ENCODE measurements around the gene TRPM4.
"Not testable (repeated sequence)": the region's sequence is repeated elsewhere in the genome, so short reads cannot be mapped to it uniquely, and the experiment has no call there.

Gene TRPM4

GRCh38 chr19:49140951-49141350 is 16.6 kb upstream of the TRPM4 start:
- Histone ChIP-seq H3K4me1 (no peaks in the 10 kb centered on the region), H3K27me3 (ENCODE audit: control insufficient read depth, insufficient read depth, low read length) (no peaks in the 10 kb centered on the region), H2AFZ (no peak overlapping the region), H3K27ac (no peak overlapping the region), H3K4me2 (ENCODE audit: low read length) (no peak overlapping the region), H3K9ac (no peak overlapping the region), H3K4me3 (ENCODE audit: low read depth, low read length) (no peak overlapping the region), H3K36me3 (ENCODE audit: control insufficient read depth, insufficient read depth, low read length) (no peaks in the 10 kb centered on the region), H3K9me3 (ENCODE audit: control insufficient read depth, low read length) (no peaks in the 10 kb centered on the region), H3K79me2 (no peaks in the 10 kb centered on the region)
- no peak for TF ChIP-seq CTCF (IDR thresholded peaks at IDR 0.05)

- no peak overlapping the region for H3K4me2 ChIP-seq (ENCODE audit: low read length)
- H3K36me3 ChIP-seq (ENCODE audit: control insufficient read depth, insufficient read depth, low read length): no peaks in the 10 kb centered on the region
- no peaks in the 10 kb centered on the region for H3K79me2 ChIP-seq
- H3K4me1 ChIP-seq: peaks cover 3% of the 10 kb centered on the region
- H3K27me3 ChIP-seq (ENCODE audit: control insufficient read depth, insufficient read depth, low read length): no peaks in the 10 kb centered on the region
- no peak overlapping the region for H3K4me3 ChIP-seq (ENCODE audit: low read depth, low read length)
- no peaks in the 10 kb centered on the region for H3K9me3 ChIP-seq (ENCODE audit: control insufficient read depth, low read length)
- no peak overlapping the region for H2AFZ ChIP-seq
- no peak for TF ChIP-seq CTCF (IDR thresholded peaks at IDR 0.05)
- H3K27ac ChIP-seq: no peak overlapping the region
- no peak overlapping the region for H3K9ac ChIP-seq
Observed at GRCh38 chr19:49141352-49141751, 16.2 kb upstream of the TRPM4 start.

DNA sequence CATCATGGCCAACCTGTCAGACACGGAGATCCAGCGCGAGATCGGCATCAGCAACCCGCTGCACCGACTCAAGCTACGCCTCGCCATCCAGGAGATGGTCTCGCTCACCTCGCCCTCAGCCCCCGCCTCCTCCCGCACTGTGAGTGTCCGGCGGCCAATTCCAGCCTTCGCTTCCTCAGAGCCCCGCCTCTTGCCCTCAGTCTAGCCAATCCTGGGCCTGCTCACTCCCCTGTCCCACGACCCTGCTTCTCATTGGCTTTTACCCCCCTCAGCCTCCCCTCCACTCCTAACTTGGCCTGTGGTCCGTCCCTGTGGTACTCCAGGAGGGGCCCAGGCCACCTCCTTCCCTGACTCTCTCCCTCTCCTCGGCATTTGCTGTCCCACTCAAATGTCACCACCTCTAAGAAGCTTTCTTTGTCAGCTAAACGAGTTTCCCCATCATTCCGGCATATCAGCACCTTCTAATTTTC is 14.7 kb upstream of the TRPM4 start:
- H3K4me3 ChIP-seq (ENCODE audit: low read depth, low read length): peak overlapping the region; percentile 95
- TF ChIP-seq CTCF (IDR thresholded peaks at IDR 0.05): no peak

GRCh38 chr19:49145573-49146407 is 11.8 kb upstream of the TRPM4 start:
- Histone ChIP-seq H3K27ac (no peak overlapping the region), H3K27me3 (ENCODE audit: control insufficient read depth, insufficient read depth, low read length) (no peaks in the 10 kb centered on the region), H3K79me2 (no peaks in the 10 kb centered on the region), H3K36me3 (ENCODE audit: control insufficient read depth, insufficient read depth, low read length) (no peaks in the 10 kb centered on the region), H3K4me2 (ENCODE audit: low read length) (peak overlapping the region; percentile 33), H3K9ac (no peak overlapping the region), H3K4me1 (peaks cover 6% of the 10 kb centered on the region), H2AFZ (peak overlapping the region; percentile 10), H3K9me3 (ENCODE audit: control insufficient read depth, low read length) (no peaks in the 10 kb centered on the region), H3K4me3 (ENCODE audit: low read depth, low read length) (no peak overlapping the region)
- peak; percentile 93 for TF ChIP-seq CTCF (IDR thresholded peaks at IDR 0.05)

More for the DNA sequence above, 14.7 kb upstream of the TRPM4 start:
- no peaks in the 10 kb centered on the region for H3K36me3 ChIP-seq (ENCODE audit: control insufficient read depth, insufficient read depth, low read length)
- H3K4me1 ChIP-seq: peaks cover 3% of the 10 kb centered on the region
- H3K27me3 ChIP-seq (ENCODE audit: control insufficient read depth, insufficient read depth, low read length): no peaks in the 10 kb centered on the region
- no peak overlapping the region for H3K27ac ChIP-seq
- H3K9me3 ChIP-seq (ENCODE audit: control insufficient read depth, low read length): no peaks in the 10 kb centered on the region
- peak overlapping the region; percentile 99 for H3K4me2 ChIP-seq (ENCODE audit: low read length)
- no peak overlapping the region for H3K9ac ChIP-seq
- H3K79me2 ChIP-seq: no peaks in the 10 kb centered on the region
- peak overlapping the region; percentile 70 for H2AFZ ChIP-seq

DNA sequence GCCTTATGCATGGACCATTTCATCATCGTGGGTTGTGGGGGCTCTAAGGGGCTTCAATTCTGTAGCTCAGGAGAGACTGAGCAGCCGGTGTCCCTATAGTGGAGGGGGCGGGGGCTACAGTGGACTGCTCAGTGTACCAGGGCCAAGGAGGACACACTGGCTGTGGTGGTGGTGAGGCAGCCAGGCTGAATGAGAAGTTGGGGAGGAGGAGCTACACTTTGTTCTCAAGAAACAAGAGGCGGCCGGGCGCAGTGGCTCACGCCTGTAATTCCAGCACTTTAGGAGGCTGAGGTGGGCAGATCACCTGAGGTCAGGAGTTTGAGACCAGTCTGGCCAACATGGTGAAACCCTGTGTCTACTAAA is 11.2 kb upstream of the TRPM4 start:
- H3K9me3 ChIP-seq (ENCODE audit: control insufficient read depth, low read length); H3K36me3 ChIP-seq (ENCODE audit: control insufficient read depth, insufficient read depth, low read length); H3K9ac ChIP-seq; H3K27ac ChIP-seq; H3K4me1 ChIP-seq; H3K79me2 ChIP-seq; H3K4me3 ChIP-seq (ENCODE audit: low read depth, low read length); H3K27me3 ChIP-seq (ENCODE audit: control insufficient read depth, insufficient read depth, low read length): not testable (repeated sequence)
- peak overlapping the region; percentile 33 for H3K4me2 ChIP-seq (ENCODE audit: low read length)
- peak overlapping the region; percentile 6 for H2AFZ ChIP-seq
